ENCODE data around the gene MAGEA4.
"Not testable (repeated sequence)": the region's sequence is repeated elsewhere in the genome, so short reads cannot be mapped to it uniquely, and the experiment has no call there.

Gene MAGEA4

GRCh38 chrX:151912780-151913179, at the start of gene MAGEA4:
MAGEA4 (plus strand) TSS chrX:151912889; CDS start chrX:151923665, 10,776 bp downstream.
- no peak for DNase-seq

- DNase-seq = no peak
Measured at GRCh38 chrX:151870602-151871001, 42.1 kb upstream of the MAGEA4 start.

- DNase-seq = no peak
Measured at GRCh38 chrX:151871244-151871643, 41.4 kb upstream of the MAGEA4 start.

- no peak for DNase-seq
Measured at GRCh38 chrX:151873096-151873495, 39.6 kb upstream of the MAGEA4 start.

- no peak for DNase-seq
Measured at GRCh38 chrX:151875270-151876026, 37.2 kb upstream of the MAGEA4 start.

GRCh38 chrX:151878574-151878973, 34.1 kb upstream of the MAGEA4 start:
- no peak for DNase-seq

GRCh38 chrX:151879856-151880255, 32.8 kb upstream of the MAGEA4 start:
- DNase-seq = no peak

GRCh38 chrX:151880895-151881294, 31.8 kb upstream of the MAGEA4 start:
- no peak for DNase-seq

- DNase-seq = no peak
Measured at GRCh38 chrX:151889421-151889820, 23.3 kb upstream of the MAGEA4 start.

GRCh38 chrX:151896734-151897474, 15.8 kb upstream of the MAGEA4 start:
- DNase-seq = no peak

- DNase-seq = no peak
Measured at GRCh38 chrX:151899622-151900021, 13.1 kb upstream of the MAGEA4 start.

GRCh38 chrX:151901826-151902225, 10.9 kb upstream of the MAGEA4 start:
- DNase-seq = no peak

- DNase-seq = no peak
Measured at GRCh38 chrX:151902813-151903591, 9.7 kb upstream of the MAGEA4 start.

- DNase-seq = no peak
Measured at GRCh38 chrX:151904989-151905388, 7.7 kb upstream of the MAGEA4 start.

- DNase-seq = no peak
Measured at GRCh38 chrX:151912221-151912620, 468 bp upstream of the MAGEA4 start.

GRCh38 chrX:151918736-151919135, 6.0 kb downstream of the MAGEA4 start:
- not testable (repeated sequence) for DNase-seq

GRCh38 chrX:151919610-151920009, 6.9 kb downstream of the MAGEA4 start:
- DNase-seq = no peak

GRCh38 chrX:151920101-151920500, 7.4 kb downstream of the MAGEA4 start:
- no peak for DNase-seq

- DNase-seq = no peak
Measured at GRCh38 chrX:151920530-151920929, 7.8 kb downstream of the MAGEA4 start.

- no peak for DNase-seq
Measured at GRCh38 chrX:151921292-151921691, 8.6 kb downstream of the MAGEA4 start.

GRCh38 chrX:151921866-151922265, 9.2 kb downstream of the MAGEA4 start:
- DNase-seq = no peak

GRCh38 chrX:151922692-151923091, 10.0 kb downstream of the MAGEA4 start:
- no peak for DNase-seq

GRCh38 chrX:151923648-151924047, 11.0 kb downstream of the MAGEA4 start:
- DNase-seq = no peak

GRCh38 chrX:151929126-151929525, 16.4 kb downstream of the MAGEA4 start:
- DNase-seq = no peak
